ENCODE results near the gene PRKG1. TPM values are rescaled to one million over a fixed set of nuclear protein-coding genes. Genes with fewer than 3 reads are reported as not detected.

The PRKG1 gene
- total and polyA plus RNA-seq, 2 experiments from 2014 or later, result 10.7 to 21.8 TPM

DNA sequence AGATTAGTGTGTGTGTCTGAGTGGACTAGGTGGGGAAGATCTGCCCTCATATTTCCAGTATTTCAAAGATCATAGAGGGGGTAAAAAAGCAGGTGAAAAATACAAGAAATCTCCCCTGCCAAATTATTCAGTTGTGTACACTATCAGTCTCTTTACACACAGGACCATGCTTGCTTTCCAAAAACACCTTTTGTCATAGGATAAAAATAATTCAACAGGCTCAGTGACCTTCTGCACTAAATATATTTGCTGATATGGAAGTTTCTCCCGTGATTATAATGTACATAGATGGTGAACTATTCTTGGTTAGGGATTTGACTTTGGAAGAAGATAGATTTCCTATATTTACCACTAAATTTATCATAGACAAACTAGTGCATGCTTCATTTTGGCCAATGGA, 649.8 kb downstream of the PRKG1 start:
- TF ChIP-seq EZH2 (IDR thresholded peaks at IDR 0.05; ENCODE audit: insufficient read depth, poor library complexity, severe bottlenecking) (no peak), EZH2phosphoT487 (IDR thresholded peaks at IDR 0.05; ENCODE audit: insufficient read depth, low read depth) (no peak)
- H3K9ac ChIP-seq, result no peak overlapping the region
- no peak overlapping the region for H3K4me3 ChIP-seq
- H4K20me1 ChIP-seq (ENCODE audit: insufficient read depth), result no peaks in the 10 kb centered on the region
- no peak overlapping the region for H3K27ac ChIP-seq
- H3K36me3 ChIP-seq (ENCODE audit: low read depth), result no peaks in the 10 kb centered on the region
- H3K9me2 ChIP-seq (ENCODE audit: insufficient read depth), result no peaks in the 10 kb centered on the region
- peaks cover 15% of the 10 kb centered on the region for H3K4me1 ChIP-seq (ENCODE audit: insufficient read depth)
- no peaks in the 10 kb centered on the region for H3K9me3 ChIP-seq (ENCODE audit: low read depth)
- H3K79me2 ChIP-seq (ENCODE audit: insufficient read depth), result no peaks in the 10 kb centered on the region
- whole genome bisulfite sequencing, 2 experiments (ENCODE audit: low coverage in 1 of 2, low lambda C conversion rate in 2 of 2, missing lambda C conversion rate in 2 of 2), result 96 to 98% methylated on average over 1 of the region's 1 CpG
- in situ Hi-C loops (cut with MboI), result no loop called here
- no peak overlapping the region for H2AFZ ChIP-seq
- DNase-seq, result no peak
- H3K4me2 ChIP-seq (ENCODE audit: unreplicated experiment), result no peak overlapping the region
- no peaks in the 10 kb centered on the region for H3K27me3 ChIP-seq (replicated peaks; ENCODE audit: insufficient read depth)
- peaks cover 6% of the 10 kb centered on the region; the same call in 1 of the 2 replicates for H3F3A ChIP-seq (ENCODE audit: insufficient read depth)

DNA sequence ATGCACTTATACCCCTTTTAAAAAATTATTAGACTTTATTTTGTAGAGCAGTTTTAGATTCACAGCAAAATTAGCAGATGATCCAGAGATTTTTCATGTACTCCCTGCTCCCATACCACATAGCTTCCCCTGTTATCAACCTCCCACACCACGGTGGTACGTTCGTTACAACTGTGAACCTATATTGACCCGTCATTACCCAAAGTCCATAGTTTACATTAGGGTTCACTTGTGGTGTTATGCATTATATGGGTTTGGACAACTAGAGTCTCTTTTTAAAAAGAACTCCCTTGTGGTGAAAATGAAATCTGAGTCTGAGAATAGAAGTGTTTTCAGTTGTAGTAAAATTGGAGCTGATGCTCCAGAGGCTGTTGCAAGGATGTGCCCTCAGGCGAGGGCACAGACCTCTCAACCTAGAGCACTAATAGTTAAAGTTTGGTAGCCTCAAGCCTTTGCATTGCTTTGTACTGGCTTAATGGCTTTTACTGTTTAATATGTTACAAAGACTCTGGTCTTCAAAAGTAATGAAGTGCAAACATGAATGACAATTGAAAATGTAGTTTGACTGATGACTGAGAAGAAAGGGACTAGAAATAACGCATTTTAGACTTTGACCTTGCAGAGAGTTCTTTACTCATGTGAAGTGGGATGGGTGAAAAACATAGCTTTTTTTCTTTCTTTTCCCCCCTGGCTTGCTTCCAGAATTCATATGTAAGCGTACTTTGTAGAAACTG, 655.7 kb downstream of the PRKG1 start:
- H3K27ac ChIP-seq, result no peak overlapping the region
- no peaks in the 10 kb centered on the region for H3K79me2 ChIP-seq (ENCODE audit: insufficient read depth)
- WGBS, 2 experiments (ENCODE audit: low coverage in 1 of 2, low lambda C conversion rate in 2 of 2, missing lambda C conversion rate in 2 of 2), result 95 to 96% methylated on average over 7 of the region's 7 CpGs
- no peaks in the 10 kb centered on the region for H4K20me1 ChIP-seq (ENCODE audit: insufficient read depth)
- DNase-seq, result no peak
- H3K27me3 ChIP-seq (replicated peaks; ENCODE audit: insufficient read depth), result no peaks in the 10 kb centered on the region
- no peak overlapping the region for H3K9ac ChIP-seq
- no peak overlapping the region for H3K4me2 ChIP-seq (ENCODE audit: unreplicated experiment)
- H3F3A ChIP-seq (ENCODE audit: insufficient read depth), result 0 out of 2 replicates have a peak, but pooled peaks cover 5% of the 10 kb centered on the region
- H3K9me2 ChIP-seq (ENCODE audit: insufficient read depth), result no peaks in the 10 kb centered on the region
- no peak overlapping the region for H2AFZ ChIP-seq
- TF ChIP-seq EZH2 (IDR thresholded peaks at IDR 0.05; ENCODE audit: insufficient read depth, poor library complexity, severe bottlenecking) (no peak), EZH2phosphoT487 (IDR thresholded peaks at IDR 0.05; ENCODE audit: insufficient read depth, low read depth) (no peak)
- in situ Hi-C loops (cut with MboI), result no loop called here
- peaks cover 22% of the 10 kb centered on the region for H3K4me1 ChIP-seq (ENCODE audit: insufficient read depth)
- H3K9me3 ChIP-seq (ENCODE audit: low read depth), result no peaks in the 10 kb centered on the region
- H3K4me3 ChIP-seq, result no peak overlapping the region
- no peaks in the 10 kb centered on the region for H3K36me3 ChIP-seq (ENCODE audit: low read depth)

DNA sequence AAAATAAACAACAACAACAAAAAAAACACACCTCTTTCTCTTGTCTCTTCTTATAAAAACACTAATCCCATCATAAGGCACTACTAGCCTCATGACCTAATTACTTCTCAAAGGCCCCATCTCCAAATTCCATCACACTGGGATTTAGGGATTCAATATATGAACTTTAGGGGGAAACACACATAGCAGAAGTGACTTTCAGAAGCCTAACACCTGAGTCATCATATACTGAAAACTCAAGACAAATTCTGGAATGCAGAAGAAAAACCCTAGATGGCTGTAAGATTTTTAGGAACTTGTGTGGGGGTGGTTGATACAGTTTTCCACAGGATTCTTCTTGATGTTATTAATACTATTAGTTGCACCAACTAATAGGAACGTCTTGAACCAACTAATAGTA, 658.8 kb downstream of the PRKG1 start:
- in situ Hi-C loops (cut with MboI), result no loop called here
- DNase-seq, result peak; percentile 57

DNA sequence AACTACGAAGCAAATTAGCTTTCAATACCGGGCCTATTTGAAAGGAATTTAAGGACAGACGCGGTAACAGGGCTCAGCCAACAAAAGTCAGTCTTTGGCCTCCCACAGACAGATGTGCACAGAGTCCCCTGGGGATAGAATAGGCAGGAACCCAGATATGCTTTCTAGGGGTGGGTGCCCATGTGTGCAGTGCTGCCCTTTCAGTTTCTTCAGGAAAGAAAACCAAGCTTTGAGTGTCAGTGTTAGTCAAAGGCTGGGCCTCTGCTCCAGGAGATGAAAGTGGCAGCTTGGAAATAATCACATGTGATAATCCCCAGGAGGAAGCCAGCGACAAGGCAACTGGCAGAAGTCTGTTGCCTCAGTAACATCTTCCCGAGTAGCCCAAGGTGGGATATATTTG, 668.9 kb downstream of the PRKG1 start:
- 7 to 8% methylated on average over 6 of the region's 6 CpGs for WGBS, 2 experiments (ENCODE audit: low coverage in 1 of 2, low lambda C conversion rate in 2 of 2, missing lambda C conversion rate in 2 of 2)
- Histone ChIP-seq H4K20me1 (ENCODE audit: insufficient read depth) (no peaks in the 10 kb centered on the region), H3K79me2 (ENCODE audit: insufficient read depth) (no peaks in the 10 kb centered on the region), H3K9me3 (ENCODE audit: low read depth) (no peaks in the 10 kb centered on the region), H3K27ac (no peak overlapping the region), H3K27me3 (replicated peaks; ENCODE audit: insufficient read depth) (no peaks in the 10 kb centered on the region), H2AFZ (peak overlapping the region; percentile 80), H3K36me3 (ENCODE audit: low read depth) (no peaks in the 10 kb centered on the region), H3F3A (ENCODE audit: insufficient read depth) (no peaks in the 10 kb centered on the region), H3K4me1 (ENCODE audit: insufficient read depth) (peaks cover 8% of the 10 kb centered on the region; the same call in 1 of the 2 replicates), H3K9me2 (ENCODE audit: insufficient read depth) (no peaks in the 10 kb centered on the region), H3K9ac (peak overlapping the region; percentile 26), H3K4me3 (peak overlapping the region; percentile 55), H3K4me2 (ENCODE audit: unreplicated experiment) (peak overlapping the region; percentile 58)
- TF ChIP-seq EZH2phosphoT487 (IDR thresholded peaks at IDR 0.05; ENCODE audit: insufficient read depth, low read depth) (no peak), EZH2 (IDR thresholded peaks at IDR 0.05; ENCODE audit: insufficient read depth, poor library complexity, severe bottlenecking) (no peak)
- in situ Hi-C loops (cut with MboI), result no loop called here
- peak; percentile 51 for DNase-seq

More for the DNA sequence above, 658.8 kb downstream of the PRKG1 start:
- H2AFZ ChIP-seq, result no peak overlapping the region
- H4K20me1 ChIP-seq (ENCODE audit: insufficient read depth), result no peaks in the 10 kb centered on the region
- H3K79me2 ChIP-seq (ENCODE audit: insufficient read depth), result no peaks in the 10 kb centered on the region
- no peak overlapping the region for H3K27ac ChIP-seq
- peaks cover 20% of the 10 kb centered on the region for H3K4me1 ChIP-seq (ENCODE audit: insufficient read depth)
- H3K4me3 ChIP-seq, result no peak overlapping the region
- H3K9me3 ChIP-seq (ENCODE audit: low read depth), result no peaks in the 10 kb centered on the region
- H3K36me3 ChIP-seq (ENCODE audit: low read depth), result no peaks in the 10 kb centered on the region
- no peak for TF ChIP-seq EZH2 (IDR thresholded peaks at IDR 0.05; ENCODE audit: insufficient read depth, poor library complexity, severe bottlenecking)
- TF ChIP-seq EZH2phosphoT487 (IDR thresholded peaks at IDR 0.05; ENCODE audit: insufficient read depth, low read depth), result no peak
- 0 out of 2 replicates have a peak, but pooled peaks cover 5% of the 10 kb centered on the region for H3F3A ChIP-seq (ENCODE audit: insufficient read depth)
- H3K4me2 ChIP-seq (ENCODE audit: unreplicated experiment), result peak overlapping the region; percentile 8
- 74 to 80% methylated on average over 1 of the region's 1 CpG for WGBS, 2 experiments (ENCODE audit: low coverage in 1 of 2, low lambda C conversion rate in 2 of 2, missing lambda C conversion rate in 2 of 2)
- no peaks in the 10 kb centered on the region for H3K27me3 ChIP-seq (replicated peaks; ENCODE audit: insufficient read depth)
- H3K9ac ChIP-seq, result no peak overlapping the region
- H3K9me2 ChIP-seq (ENCODE audit: insufficient read depth), result no peaks in the 10 kb centered on the region

Measured in GM23248 (cell line).